Endothelial cell of umbilical vein (primary cell): ENCODE data around the gene HBZ. TPM values are rescaled to one million over a fixed set of nuclear protein-coding genes. Genes with fewer than 3 reads are reported as not detected.
A peak's percentile ranks its signal among the peaks of the same experiment; 100 is the strongest.
"Not testable (repeated sequence)": the region's sequence is repeated elsewhere in the genome, so short reads cannot be mapped to it uniquely, and the experiment has no call there.

Source experiments
- BruUV-seq: library from RNA; stranded (reverse); fragments of 400-500 nt; replicated peaks from 2 replicates; lab custom pipeline; 2021; lab: Mats Ljungman, UMichigan
- CTCF ChIA-PET: fragments of 300-600, 350-600 bp; sonication (Branson Sonifier 250); formaldehyde crosslinking; loops from one replicate; lab custom pipeline; 2021; ENCODE audit warnings: antibody characterized with exemption, inconsistent platforms; lab: Charles Lee
- POLR2A ChIA-PET: fragments of 300-600, 350-600 bp; sonication (Branson Sonifier 250); formaldehyde crosslinking; loops from one replicate; lab custom pipeline; 2021; ENCODE audit warnings: antibody characterized with exemption, inconsistent platforms; lab: Charles Lee
- DNase-seq: peaks from one replicate; pipeline ENCODE4 v3.0.0-alpha.2; 2011; ENCODE audit warnings: low read depth, low spot score
- FAIRE-seq: peaks from 2 replicates; lab custom pipeline; 2011; peaks lifted over from hg19 to GRCh38; lab: Jason Lieb, UNC
- H2AFZ ChIP-seq: 2 replicates; pipeline ENCODE4 v1.6.0; 2012; ENCODE audit warnings: low read depth, low read length, control low read depth, inconsistent platforms
- H3K27ac ChIP-seq: 2 replicates; pipeline ENCODE4 v1.5.1; 2011; ENCODE audit warnings: low read depth, mild to moderate bottlenecking, control low read depth, low read length, moderate library complexity; ENCODE audit not compliant: insufficient read depth
- H3K27me3 ChIP-seq, 2 experiments: 2 replicates each; pipeline versions ENCODE4 v1.6.0 to v1.6.1; 2011; ENCODE audit warnings: low read length in 2 of 2, mixed read lengths in 1 of 2; ENCODE audit not compliant: control insufficient read depth in 2 of 2, insufficient read depth in 2 of 2
- H3K36me3 ChIP-seq, 2 experiments: 2 replicates in 1 of 2; 3 replicates in 1 of 2; pipeline ENCODE4 v1.5.1; 2011; ENCODE audit warnings: low read length in 2 of 2, mild to moderate bottlenecking in 1 of 2, moderate library complexity in 1 of 2; ENCODE audit not compliant: control insufficient read depth in 2 of 2, insufficient read depth in 2 of 2; ENCODE audit errors: extremely low read depth in 1 of 2
- H3K4me1 ChIP-seq: 3 replicates; pipeline ENCODE4 v1.5.1; 2011; ENCODE audit warnings: mild to moderate bottlenecking, low read length; ENCODE audit not compliant: control insufficient read depth, insufficient read depth; ENCODE audit errors: extremely low read depth
- H3K4me2 ChIP-seq: 2 replicates; pipeline ENCODE4 v1.6.1; 2011; ENCODE audit warnings: low read length, control low read depth, mixed read lengths; ENCODE audit not compliant: insufficient read depth
- H3K4me3 ChIP-seq, 3 experiments: fragments of 200-600 bp in 1 of 3; sonication (generic), shearing (Covaris generic) in 1 of 3; replicated peaks in 1 of 3; 2 replicates each; pipeline ENCODE4 v1.5.1; 2011 to 2016; ENCODE audit warnings: control low read depth in 3 of 3, low read length in 3 of 3, mild to moderate bottlenecking in 2 of 3, inconsistent platforms in 1 of 3, low read depth in 1 of 3, moderate library complexity in 1 of 3; ENCODE audit not compliant: insufficient read depth in 1 of 3
- H3K79me2 ChIP-seq: 2 replicates; pipeline ENCODE4 v1.6.0; 2012; ENCODE audit warnings: low read length, inconsistent platforms; ENCODE audit not compliant: control insufficient read depth, insufficient read depth
- H3K9ac ChIP-seq: replicated peaks from 2 replicates; pipeline ENCODE3; 2011; ENCODE audit warnings: low read length, control low read depth; ENCODE audit not compliant: insufficient read depth; ENCODE audit errors: extremely low read depth
- H3K9me1 ChIP-seq: replicated peaks from 3 replicates; pipeline ENCODE4 v1.6.0; 2011; ENCODE audit warnings: mild to moderate bottlenecking, low read length; ENCODE audit not compliant: control insufficient read depth, insufficient read depth; ENCODE audit errors: extremely low read depth
- H3K9me3 ChIP-seq: replicated peaks from 2 replicates; pipeline ENCODE4 v1.5.1; 2012; ENCODE audit warnings: low read length, inconsistent platforms; ENCODE audit not compliant: control insufficient read depth, insufficient read depth
- H4K20me1 ChIP-seq: replicated peaks from 2 replicates; pipeline ENCODE3; 2011; ENCODE audit warnings: mild to moderate bottlenecking, low read length; ENCODE audit not compliant: control insufficient read depth, insufficient read depth; ENCODE audit errors: extremely low read depth
- EZH2 ChIP-seq: IDR thresholded peaks from 2 replicates; pipeline ENCODE4 v1.6.1; 2012; ENCODE audit warnings: borderline replicate concordance, low read depth, mild to moderate bottlenecking, moderate library complexity, low read length, inconsistent platforms; ENCODE audit not compliant: severe bottlenecking
- JUN ChIP-seq: IDR thresholded peaks from 2 replicates; pipeline ENCODE4 v1.6.1; 2011; ENCODE audit warnings: borderline replicate concordance, low read depth; ENCODE audit not compliant: insufficient read length, insufficient read depth
- dilution Hi-C: fragments of 300-500 bp; cut with MboI; formaldehyde crosslinking; loops from one replicate; pipeline ENCODE4 v1.15.0; 2019; ENCODE audit warnings: low sequenced_read_pairs; ENCODE audit not compliant: extremely low pct_ligation_motif_present
- intact Hi-C: fragments of 100-400 bp; cut with micrococcal nuclease; formaldehyde crosslinking; loops from one replicate; pipeline ENCODE4 v1.10.0; 2022
- polyA plus RNA-seq, 4 experiments: library from polyadenylated mRNA; depleted of rRNA in 3 of 4; stranded (reverse) in 3 of 4; unstranded in 1 of 4; fragments of >200 nt; gene quantifications; 2 replicates each; pipeline versions ENCODE4 v1.2.1 to v1.2.3, GENCODE V29; 2011 to 2012; ENCODE audit warnings: missing spikeins in 1 of 4
- total RNA-seq: library from RNA; stranded (reverse); gene quantifications from 2 replicates; pipeline ENCODE4 v1.2.3, GENCODE V29; 2021

Gene HBZ
- total and polyA plus RNA-seq, 2 donors (not counting 3 experiments of a cell fraction or from before 2014, with no cell fraction given) = not detected

DNA sequence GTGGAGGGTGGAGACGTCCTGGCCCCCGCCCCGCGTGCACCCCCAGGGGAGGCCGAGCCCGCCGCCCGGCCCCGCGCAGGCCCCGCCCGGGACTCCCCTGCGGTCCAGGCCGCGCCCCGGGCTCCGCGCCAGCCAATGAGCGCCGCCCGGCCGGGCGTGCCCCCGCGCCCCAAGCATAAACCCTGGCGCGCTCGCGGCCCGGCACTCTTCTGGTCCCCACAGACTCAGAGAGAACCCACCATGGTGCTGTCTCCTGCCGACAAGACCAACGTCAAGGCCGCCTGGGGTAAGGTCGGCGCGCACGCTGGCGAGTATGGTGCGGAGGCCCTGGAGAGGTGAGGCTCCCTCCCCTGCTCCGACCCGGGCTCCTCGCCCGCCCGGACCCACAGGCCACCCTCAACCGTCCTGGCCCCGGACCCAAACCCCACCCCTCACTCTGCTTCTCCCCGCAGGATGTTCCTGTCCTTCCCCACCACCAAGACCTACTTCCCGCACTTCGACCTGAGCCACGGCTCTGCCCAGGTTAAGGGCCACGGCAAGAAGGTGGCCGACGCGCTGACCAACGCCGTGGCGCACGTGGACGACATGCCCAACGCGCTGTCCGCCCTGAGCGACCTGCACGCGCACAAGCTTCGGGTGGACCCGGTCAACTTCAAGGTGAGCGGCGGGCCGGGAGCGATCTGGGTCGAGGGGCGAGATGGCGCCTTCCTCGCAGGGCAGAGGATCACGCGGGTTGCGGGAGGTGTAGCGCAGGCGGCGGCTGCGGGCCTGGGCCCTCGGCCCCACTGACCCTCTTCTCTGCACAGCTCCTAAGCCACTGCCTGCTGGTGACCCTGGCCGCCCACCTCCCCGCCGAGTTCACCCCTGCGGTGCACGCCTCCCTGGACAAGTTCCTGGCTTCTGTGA is 24.3 kb downstream of the HBZ start, which contains the start of gene HBA1:
TSS of gene HBA1 (plus strand) at position 204 of the 906 bp plus-strand sequence. CDS start at position 241, 37 bp downstream.
- H3K36me3 ChIP-seq, H3K4me2 ChIP-seq, DNase-seq, H2AFZ ChIP-seq, H3K9me3 ChIP-seq, H3K4me1 ChIP-seq, BruUV-seq, intact Hi-C loops, H3K79me2 ChIP-seq, H3K9me1 ChIP-seq, POLR2A ChIA-PET, dilution Hi-C loops, H4K20me1 ChIP-seq, H3K9ac ChIP-seq, H3K27ac ChIP-seq, H3K4me3 ChIP-seq: not testable (repeated sequence)
- TF ChIP-seq EZH2 = peak; percentile 35
- CTCF ChIA-PET = interaction anchor here (0.6 to 2.3 kb wide), 3 partner anchors 70 to 186 kb away, joined by 4 to 11 read pairs (median 4); no protein-coding TSS in a partner anchor
- peaks cover 39 to 43% of the 10 kb centered on the region in 2 experiments for H3K27me3 ChIP-seq
- peak; percentile 54 for FAIRE-seq

DNA sequence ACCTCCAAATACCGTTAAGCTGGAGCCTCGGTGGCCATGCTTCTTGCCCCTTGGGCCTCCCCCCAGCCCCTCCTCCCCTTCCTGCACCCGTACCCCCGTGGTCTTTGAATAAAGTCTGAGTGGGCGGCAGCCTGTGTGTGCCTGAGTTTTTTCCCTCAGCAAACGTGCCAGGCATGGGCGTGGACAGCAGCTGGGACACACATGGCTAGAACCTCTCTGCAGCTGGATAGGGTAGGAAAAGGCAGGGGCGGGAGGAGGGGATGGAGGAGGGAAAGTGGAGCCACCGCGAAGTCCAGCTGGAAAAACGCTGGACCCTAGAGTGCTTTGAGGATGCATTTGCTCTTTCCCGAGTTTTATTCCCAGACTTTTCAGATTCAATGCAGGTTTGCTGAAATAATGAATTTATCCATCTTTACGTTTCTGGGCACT is 25.0 kb downstream of the HBZ start:
- Histone ChIP-seq H3K27ac (no peak overlapping the region), H3K4me1 (peaks cover 5% of the 10 kb centered on the region), H2AFZ (no peak overlapping the region), H3K36me3 (no peaks in the 10 kb centered on the region), H3K4me3 (no peak overlapping the region), H3K9ac (no peak overlapping the region), H4K20me1 (no peaks in the 10 kb centered on the region), H3K9me1 (no peaks in the 10 kb centered on the region), H3K79me2 (no peaks in the 10 kb centered on the region), H3K4me2 (no peak overlapping the region), H3K27me3 (peaks cover 38 to 41% of the 10 kb centered on the region in 2 experiments), H3K9me3 (no peaks in the 10 kb centered on the region)
- TF ChIP-seq JUN (no peak), EZH2 (peak; percentile 60)
- dilution Hi-C loops (no loop called here), intact Hi-C loops (no loop called here)
- ChIA-PET POLR2A (no interaction called here), CTCF (interaction anchor here (0.6 to 2.3 kb wide), 3 partner anchors 70 to 185 kb away, joined by 4 to 11 read pairs (median 4); no protein-coding TSS in a partner anchor)
- FAIRE-seq (no peak), DNase-seq (no peak)
- BruUV-seq = no TSS peak
